ENCODE results near the gene FILIP1L.
A peak's percentile ranks its signal among the peaks of the same experiment; 100 is the strongest.

Gene FILIP1L

GRCh38 chr3:99795573-99795972, 318.7 kb downstream of the FILIP1L start:
- DNase-seq (ENCODE audit: low spot score), result no peak

- no peak for DNase-seq (ENCODE audit: low spot score)
Observed at GRCh38 chr3:99794485-99794884, 319.8 kb downstream of the FILIP1L start.

DNA sequence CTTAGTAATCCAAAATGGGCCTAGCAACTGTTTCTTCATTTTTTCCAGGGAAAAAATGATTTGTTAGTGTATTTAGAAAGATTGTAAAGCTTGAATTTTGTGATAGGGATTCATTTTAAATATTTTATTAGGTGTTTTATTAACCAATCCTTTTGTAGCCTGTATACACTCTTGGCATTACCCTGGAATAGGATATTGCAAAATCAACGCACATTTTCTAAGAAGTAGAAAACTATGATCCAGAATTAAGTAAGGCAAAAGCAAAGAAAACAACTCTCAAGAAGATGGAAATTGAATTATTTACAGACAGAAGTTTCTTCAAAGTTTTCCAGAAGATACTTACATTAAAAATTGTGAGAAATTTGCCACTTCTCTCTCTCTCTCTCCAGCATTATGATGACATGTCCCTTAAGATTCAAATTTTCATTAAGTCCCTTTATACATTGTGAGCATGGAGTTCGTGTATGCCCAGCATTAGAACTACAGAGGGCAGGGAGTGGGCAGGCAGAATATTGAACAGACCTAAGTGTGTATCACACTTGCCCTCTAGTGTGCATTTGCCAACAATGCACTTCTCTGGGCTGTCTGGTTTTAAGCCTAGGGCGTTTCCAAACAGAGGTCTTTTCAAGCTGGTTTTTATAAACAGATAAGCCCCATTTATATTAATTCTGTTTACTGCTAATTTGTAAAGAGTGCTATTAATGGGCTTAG, 325.1 kb downstream of the FILIP1L start:
- peak; percentile 33 for DNase-seq (ENCODE audit: low spot score)
